Effector CD4-positive, alpha-beta T cell (primary cell): ENCODE measurements around the gene FBXL2. TPM values are rescaled to one million over a fixed set of nuclear protein-coding genes. Genes with fewer than 3 reads are reported as not detected.

ENCODE experiments used
- DNase-seq: peaks from one replicate; pipeline ENCODE4 v3.0.0-alpha.2; 2020
- total RNA-seq: gene quantifications from one replicate; lab custom pipeline; 2026; lab: John Stamatoyannopoulos, UW

The FBXL2 gene, protein sequence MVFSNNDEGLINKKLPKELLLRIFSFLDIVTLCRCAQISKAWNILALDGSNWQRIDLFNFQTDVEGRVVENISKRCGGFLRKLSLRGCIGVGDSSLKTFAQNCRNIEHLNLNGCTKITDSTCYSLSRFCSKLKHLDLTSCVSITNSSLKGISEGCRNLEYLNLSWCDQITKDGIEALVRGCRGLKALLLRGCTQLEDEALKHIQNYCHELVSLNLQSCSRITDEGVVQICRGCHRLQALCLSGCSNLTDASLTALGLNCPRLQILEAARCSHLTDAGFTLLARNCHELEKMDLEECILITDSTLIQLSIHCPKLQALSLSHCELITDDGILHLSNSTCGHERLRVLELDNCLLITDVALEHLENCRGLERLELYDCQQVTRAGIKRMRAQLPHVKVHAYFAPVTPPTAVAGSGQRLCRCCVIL
- not detected for total RNA-seq

DNA sequence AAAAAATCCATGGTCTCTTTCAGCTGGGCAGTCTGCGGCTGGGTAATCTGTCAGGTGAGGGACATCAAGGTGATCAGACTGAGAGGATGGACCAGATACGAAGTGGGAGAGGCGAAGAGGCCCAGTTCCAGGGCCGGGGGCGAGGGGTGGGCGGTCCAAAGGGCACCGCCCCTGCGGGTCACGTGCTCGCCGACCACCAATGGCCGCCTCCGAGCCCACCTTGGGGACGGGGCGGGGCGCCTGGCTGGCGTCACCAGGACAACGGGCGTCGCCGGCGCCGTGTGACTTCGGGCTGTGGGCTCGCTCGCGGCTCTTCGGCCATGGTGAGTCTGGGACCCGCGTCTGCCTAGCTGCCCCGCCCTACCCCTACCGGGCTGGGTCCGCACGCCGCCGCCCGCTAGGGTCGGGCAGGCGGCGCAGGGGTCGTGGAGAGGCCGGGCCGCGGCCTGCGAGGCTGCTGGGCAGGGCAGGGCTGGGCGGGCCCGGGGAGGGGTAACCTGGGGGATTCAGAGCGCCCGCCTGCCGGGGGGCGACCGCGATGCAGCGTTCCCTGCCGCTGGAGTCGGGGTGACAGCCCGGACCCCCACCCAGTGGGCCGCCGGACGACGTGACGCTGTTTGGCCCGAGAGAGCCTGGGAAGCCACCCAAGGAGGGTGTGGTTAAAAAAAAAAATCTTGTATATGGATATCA lies at the start of gene FBXL2:
Gene FBXL2, plus strand, starts transcription at position 250 of the 690 bp plus-strand sequence. Its CDS starts 71 bp downstream, at position 321.
- no peak for DNase-seq

DNA sequence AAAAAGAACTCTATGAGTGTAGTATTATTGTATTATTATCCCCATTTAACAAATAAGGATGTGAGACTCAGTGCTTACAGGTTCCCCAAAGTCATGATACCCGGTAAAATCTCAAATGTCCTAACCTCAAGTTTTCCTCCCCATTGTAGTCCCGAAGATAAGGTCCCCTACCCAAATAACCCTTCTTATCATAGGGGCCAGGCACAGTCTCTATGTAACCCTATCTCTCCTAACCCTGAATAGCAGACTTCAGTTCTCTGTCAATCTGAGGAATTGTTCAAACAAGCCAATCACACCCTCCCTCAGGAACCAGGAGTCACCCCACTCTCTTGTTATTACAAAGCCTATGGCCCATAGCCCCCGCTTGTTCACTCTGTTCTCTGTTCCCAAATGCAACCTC lies 48.2 kb upstream of the FBXL2 start:
- no peak for DNase-seq

DNA sequence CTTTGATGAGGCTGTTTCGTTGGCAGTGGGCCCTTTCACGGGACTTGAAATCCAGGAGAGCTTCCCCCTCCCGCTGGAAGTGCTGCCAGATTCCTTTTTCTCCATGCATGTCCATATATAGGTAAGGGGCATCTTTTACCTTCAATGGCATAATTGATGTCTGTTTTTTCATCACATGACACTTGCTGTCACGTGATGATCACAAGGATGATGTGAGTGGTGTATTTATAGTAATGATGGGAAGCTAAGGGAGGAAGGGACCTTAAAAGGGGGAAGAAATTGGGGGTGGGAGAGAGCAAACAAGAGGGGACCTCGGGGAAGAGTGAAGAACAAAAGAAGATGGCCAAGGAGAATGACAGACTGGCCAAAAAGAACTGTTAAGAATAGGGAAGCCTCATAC lies 47.3 kb upstream of the FBXL2 start:
- no peak for DNase-seq

DNA sequence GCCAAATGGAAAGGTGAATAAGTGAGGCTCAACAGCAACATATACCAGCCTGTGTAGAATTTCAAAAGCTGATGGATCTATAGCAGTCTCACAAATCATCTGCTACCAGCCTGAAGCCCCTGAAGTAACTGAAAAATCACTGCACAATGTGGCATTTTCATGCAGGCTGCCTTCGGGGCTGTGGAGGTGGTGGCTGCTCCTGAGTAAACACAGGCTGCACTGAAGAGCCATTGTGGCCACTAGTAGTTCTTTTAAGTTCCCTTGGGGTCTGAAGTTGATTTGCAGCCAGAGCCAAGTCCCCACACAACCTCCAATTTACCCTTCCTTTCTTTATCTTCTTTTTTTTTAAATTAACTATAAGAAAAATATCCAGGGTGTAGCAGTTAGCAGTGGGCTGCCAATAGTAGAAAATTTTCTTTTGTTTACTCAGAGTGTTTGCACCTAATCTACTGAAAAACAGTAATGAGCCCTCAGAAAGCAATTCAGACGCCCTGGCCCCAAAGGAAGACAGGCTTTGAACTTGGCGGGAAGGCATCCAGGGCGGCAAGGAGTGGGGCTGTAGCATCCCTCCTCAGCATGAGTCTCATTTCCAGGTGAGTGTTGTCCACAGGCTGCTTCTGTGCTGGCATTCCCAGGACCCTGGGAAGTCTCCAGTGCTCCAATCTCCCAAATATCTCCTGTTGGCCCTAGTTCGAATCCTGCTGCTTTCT lies 45.3 kb upstream of the FBXL2 start:
- no peak for DNase-seq

DNA sequence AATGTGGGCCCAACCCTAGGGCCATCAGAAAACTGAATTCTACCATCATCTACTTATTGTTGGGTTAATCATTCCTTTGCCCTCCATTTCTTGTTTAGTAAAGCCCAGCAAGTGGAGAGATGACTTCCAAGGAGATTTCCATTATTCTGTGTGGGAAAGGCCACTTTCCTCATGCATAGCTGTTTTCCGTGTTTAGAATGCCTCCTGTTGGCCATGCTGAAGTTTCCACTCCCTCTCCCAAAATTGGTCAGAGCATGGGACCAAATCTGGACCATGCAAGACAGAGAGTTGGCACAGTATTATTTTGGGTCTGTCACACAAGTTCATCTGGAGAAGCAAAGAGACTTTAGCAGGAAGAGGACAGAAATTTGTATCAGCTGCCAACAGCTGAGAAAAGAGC lies 43.4 kb upstream of the FBXL2 start:
- DNase-seq = no peak

DNA sequence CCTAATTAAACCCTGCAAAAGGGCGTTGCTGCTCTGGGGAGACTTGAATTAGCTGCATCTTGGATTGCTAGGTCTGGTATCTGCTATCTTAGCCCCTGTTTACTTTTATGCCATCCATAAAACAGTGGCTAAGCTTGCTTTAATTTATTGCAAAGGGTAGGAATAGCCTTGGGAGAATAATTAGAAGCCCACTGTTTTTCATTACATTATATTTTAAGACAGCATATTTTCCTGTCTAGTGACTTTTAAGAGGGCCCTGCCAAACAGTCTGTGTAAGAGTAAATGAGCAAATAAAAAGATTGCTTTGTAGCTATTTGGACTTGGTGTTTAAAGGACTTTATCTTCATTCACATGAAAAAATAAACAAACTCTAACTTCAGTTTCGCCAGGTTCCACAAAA lies 41.2 kb upstream of the FBXL2 start:
- no peak for DNase-seq

DNA sequence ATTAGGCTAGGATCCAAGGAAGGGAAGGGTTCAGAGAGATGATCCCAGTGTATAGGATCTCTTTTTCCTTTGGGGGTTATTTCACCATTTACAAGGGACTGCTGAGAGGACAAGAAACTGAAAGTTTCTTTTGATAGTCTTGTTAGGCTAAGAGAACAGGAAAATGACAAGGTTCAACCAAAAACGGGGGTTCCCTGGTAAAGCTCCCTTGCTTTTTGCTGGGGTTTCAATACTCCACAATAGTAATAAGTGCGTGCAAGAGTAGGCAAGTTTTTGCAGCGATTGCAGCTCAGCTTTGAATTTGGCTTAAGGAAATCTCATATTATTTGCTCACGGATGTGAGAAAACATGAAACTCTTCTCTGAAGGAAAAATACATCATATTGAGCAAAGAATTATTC lies 39.8 kb upstream of the FBXL2 start:
- DNase-seq = no peak

DNA sequence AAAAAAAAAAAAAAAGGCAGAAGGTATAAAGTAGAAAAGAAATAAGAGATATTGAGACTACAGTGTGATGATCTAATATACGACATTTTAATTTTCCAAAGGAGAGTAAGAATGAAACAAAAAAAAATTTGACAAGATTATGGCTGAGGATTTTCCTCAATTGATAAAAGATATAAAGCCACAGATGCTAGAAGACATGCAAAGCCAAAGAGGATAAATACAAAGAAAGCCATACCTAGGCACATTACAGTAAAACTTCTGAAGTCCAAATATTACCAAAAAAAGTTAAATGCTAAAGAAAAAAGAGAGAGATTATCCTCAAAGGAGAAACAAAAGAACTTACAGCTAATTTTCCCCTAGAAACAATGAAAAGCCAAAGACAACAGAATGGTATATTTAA lies 38.3 kb upstream of the FBXL2 start:
- no peak for DNase-seq

DNA sequence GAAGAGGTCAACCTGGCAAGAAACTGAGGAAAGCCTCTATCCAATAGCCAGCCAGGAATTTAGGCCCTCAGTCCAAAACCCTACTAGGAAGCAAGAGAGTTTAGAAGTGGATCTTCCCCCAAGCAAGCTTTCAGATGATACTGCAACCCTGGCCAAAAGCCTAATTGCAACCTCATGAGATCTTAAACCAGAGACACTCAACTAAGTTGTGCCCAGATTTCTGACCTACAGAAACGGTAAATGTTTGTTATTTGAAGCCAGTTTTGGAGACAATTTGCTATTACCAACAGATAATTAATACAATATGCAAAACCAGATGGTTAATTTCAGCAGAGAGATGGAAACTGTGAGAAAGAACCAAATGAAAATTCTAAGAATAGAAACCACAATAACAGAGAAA lies 37.0 kb upstream of the FBXL2 start:
- no peak for DNase-seq

DNA sequence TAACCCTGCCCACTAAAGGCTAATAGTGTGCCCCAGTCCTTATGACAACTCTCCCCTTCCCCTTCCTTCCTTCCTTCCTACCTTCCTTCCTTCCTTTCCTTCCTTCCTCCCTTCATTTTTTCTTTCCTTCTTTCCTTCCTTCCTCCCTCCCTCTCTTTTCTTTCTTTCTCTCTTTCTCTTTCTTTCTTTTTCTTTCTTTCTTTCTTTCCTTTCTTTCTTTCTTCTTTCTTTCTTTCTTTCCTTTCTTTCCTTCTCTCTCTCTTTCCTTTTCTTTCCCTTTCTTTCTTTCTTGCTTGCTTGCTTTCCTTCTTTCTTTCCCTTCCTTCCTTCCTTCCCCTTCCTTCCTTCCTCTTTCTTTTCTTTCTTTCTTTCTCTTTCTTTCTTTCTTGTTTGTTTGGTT lies 30.5 kb upstream of the FBXL2 start:
- DNase-seq = no peak

DNA sequence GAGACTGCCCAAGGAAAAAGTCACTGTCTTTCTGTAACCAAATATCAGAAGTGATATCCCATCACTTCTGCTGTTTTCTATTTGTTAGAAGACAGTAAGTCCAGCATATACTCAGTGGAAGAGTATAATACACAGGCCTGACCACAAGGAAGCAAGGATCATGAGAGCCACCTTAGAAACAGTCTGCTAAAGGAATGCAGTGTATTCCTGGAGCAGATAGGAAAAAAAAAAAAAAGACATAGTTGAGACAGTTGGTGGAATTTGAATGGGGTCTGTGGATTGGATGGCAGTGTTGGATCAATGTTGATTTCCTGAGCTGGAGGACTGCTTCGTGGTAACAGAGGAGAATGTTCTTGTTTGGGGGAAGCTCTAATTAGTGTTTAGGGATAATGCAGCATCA lies 26.5 kb upstream of the FBXL2 start:
- no peak for DNase-seq

DNA sequence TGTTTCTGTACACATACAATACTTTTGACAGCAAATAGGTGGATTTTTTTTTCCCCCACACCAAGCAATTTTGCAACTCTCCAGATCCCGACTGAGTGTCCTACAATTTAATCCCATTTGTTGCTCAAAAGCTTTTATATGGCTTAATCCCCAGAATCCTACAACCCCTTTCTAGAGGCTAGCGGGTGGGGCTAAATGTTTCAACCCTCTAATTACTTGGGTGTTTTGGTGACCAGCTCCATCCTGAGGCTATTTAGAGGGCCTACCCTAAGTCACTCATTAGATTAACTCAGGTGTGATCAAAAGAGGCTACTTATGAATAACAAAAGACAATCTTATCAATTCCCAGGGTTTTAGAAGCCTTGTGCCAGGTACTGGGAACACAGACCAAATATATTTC lies 21.0 kb upstream of the FBXL2 start:
- no peak for DNase-seq

DNA sequence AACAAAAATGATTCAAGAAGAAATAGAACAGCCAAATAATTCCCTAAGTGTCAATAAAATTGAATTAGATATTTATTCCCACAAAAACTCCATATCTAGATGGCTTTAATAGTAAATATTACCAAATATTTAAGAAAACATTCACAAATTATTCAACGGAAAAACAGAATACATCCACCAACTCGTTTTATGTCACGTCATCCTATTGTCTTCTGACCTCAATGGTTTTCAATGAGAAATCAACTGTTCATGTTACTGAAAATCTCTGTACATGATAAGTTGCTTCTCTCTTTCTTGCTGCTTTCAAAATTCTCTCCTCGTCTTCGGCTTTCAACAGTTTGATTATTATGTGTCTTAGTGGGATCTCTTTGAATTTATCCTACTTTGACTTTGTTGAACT lies 17.1 kb upstream of the FBXL2 start:
- DNase-seq = no peak

DNA sequence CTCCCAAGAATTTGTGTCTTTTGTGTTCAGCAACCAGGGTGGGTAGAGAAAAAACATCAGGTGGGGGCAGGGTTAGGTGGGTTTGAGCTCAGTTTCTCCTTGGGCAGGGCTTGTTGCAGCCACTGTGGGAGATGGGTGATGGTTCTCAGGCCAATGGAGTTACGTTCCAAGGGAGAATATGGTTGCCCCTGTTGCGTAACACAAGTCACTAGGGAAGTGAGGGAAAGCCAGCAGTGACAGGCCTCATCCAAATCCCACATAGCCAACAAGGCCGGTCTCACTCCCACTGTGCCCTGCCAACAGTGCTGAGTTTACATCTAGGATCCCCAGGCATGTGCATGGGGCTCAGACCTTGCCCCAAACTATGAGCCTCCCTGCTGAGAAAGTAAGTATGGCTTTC lies 7.9 kb upstream of the FBXL2 start:
- DNase-seq = no peak

DNA sequence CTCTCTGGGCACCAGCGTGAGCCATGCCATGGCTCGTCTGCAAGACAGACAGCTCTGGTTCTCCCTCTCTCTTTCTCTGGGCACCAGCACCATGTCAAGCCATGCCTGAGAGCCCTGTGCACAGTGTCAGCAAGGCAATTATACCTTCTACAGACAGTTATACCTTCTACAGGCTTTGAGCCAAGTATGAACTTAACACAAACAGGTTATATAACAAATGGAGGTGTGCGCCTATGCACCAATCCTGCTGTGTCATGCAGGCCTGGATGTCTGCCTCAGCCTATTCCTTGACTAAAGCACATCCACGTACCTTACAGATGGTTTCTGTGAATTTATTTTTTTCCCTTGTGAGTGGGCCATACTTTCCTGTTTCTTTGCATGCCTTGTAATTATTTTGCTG lies 5.9 kb upstream of the FBXL2 start:
- DNase-seq = no peak

DNA sequence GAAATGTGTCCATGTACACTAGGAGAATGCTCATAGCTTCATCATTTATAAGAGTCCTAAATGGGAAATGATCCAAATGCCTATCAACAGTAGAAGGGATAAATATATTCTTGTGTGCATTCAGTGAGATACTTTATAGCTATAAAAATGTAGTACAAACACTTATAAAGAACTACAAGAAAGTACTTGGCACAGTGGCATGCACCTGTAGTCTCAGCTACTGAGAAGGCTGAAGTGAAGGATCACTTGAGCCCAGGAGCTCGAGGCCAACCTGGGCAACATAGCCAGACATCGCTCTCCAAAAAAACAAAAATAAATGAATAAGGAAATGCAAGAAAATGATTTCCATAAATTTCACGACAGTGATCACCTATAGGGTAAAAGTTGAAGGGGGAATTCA lies 3.6 kb upstream of the FBXL2 start:
- DNase-seq = no peak

DNA sequence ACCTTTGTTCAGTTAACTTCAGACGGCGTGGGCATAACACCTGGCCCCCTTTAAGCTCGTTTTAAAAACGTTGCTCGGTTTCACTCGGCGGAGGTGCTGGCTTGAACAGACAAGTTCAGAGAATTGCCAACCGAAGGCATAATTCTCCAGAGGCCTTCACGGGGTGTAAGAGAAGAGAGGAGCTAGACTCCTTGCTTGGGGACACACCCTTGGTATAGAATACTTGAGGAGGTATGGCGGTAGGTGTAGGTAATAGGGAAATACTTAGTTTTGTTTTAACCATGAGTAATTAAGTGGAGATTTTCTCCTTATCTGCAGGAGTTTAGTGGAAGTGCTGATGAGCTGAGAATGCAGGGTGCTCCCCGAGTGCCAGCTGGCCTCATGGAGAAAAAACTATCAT lies 921 bp downstream of the FBXL2 start:
- DNase-seq = no peak

DNA sequence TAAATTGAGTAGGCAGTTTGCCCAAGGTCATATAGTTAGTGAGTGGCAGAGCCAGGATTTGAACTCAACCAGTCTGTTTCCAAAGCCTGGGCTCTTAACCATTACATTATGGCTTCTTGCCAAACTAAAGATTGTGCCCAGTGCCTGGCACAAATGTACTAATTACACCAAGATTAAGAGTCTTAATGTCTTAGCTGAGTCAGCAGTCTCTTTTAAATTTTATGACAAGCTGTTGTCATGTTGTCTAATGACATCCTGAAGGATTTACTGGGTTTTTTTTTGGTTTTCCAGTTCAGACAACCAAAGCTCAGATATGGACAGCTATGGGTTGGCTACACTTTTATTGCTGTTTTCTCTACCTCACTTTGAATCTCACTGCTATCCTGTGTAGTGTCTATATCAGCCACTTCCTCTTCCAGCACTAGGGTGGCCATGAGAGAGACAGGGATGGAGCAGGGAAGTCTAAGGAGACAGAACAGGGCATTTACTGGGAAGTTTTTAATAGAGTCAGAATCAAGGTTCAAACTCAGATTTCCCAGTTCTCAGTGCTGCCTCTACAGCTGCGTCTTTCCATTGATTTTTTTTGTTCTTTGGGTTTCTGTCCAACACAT lies 10.5 kb downstream of the FBXL2 start:
- DNase-seq = no peak

DNA sequence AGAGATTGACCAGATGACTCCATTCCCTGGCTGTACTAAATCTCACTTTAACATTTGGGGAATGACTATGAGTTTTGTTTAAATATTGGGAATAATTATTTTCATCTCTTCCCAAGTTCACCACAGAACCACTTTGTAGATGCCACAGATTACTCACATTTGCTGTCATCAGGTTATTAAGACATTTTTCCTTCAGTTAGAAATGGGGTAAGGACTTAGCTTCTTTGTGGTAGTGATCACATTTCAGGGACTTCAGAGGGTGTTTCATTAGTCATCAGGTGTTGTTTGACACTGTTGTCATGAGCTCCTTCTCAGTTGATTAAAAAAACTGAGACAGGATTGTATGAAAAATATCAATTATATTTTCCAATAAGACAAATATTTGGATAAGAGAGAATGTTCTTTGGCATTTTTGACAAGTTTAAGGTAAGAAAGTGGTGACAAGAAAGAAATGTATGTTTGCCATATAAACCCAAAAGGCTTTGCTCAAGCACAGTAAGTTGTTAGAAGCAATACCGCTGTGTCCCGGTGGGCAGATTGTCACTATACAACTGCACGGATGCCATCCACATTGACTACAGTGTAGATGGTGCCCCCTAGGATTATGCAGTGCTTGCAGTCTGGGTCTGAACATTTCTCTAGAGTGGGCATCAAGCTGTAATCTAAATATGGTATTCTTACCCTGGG lies 22.3 kb downstream of the FBXL2 start:
- DNase-seq = no peak

DNA sequence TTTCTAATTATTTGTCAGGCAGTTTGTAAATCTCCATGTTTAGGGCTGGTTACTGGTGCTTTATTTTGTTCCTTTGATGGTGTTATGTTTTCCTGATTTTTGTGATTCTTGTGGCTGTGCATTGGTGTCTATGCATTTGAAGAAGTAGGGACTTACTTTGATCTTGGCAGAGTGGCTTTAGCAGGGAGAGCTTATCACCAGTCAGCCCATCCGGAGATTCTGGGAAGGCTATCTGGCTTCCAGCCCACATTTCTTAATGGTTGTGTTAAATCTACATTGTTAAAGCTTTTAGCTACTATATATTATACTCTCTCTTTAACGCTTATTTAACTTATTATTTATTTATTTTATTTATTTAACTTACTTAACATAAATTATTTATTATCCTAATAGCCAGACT lies 35.1 kb downstream of the FBXL2 start:
- DNase-seq = no peak

DNA sequence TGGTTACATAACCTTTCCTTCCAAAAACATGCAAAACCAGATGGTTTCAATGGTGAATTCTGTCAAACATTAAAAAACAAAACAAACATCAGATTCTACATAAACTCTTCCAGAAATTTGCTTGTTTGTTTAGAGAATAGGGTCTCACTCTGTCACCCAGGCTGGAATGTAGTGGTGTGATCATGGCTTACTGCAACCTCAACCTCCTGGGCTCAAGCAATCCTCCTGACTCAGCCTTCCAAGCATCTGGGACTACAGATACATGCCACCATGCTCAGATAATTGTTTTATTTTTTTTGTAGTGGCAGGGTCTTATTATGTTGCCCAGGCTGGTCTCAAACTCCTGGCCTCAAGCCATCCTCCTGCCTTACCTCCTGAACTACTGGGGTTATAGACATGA lies 36.1 kb downstream of the FBXL2 start:
- DNase-seq = no peak

DNA sequence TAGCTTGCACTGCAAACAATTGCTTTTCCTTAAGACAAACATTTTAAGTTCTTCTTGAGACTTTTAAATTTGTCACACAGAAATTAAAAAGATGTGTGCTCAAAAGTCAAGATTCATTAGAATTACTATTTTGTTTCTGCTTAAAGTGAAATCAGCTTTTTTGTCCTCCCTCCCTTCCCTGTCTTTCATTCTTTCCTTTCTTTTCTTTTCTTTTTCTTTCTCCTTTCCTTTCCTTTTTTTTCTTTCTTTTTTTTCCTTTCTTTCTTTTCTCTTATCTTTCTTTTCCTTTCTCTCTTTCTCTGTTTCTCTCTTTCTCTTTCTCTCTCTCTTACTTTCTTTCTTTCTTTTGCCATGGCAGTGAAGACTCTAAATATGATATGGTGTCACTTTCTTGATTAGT lies 37.8 kb downstream of the FBXL2 start:
- no peak for DNase-seq

DNA sequence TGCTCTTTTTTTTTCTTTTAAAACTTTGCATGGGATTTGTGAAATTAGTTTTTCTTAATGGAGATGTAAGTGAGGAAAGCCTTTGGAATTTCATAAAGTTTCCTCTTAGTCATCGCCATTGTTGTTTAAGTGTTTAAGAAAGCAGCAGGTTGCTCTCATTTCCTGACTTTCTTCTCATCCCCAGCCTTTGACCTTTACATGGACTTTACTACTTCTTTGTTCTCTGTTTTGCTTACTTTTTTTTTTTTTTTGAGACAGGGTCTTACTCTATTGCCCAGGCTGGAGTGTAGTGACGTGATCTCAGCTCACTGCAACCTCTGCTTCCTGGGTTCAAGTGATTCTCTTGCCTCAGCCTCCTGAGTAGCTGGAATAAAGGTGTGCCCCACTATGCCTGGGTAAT lies 38.6 kb downstream of the FBXL2 start:
- no peak for DNase-seq
